Prostate gland (tissue), 2 donors: ENCODE data around the gene LYZL6.

Experiments used
- POLR2A ChIP-seq: fragments of 450-650 bp; IDR thresholded peaks from one replicate; pipeline ENCODE4 v1.6.1; 2016; ENCODE audit warnings: antibody characterized with exemption, mild to moderate bottlenecking
- POLR2AphosphoS5 ChIP-seq: sonication (generic); formaldehyde crosslinking; IDR thresholded peaks from one replicate; pipeline ENCODE4 v1.6.1; 2017; ENCODE audit warnings: antibody characterized with exemption
- TF ChIP-seq, protein P1 (sequence below), 4 experiments: fragments of 200-600 bp in 2 of 4; fragments of 450-650 bp in 2 of 4; sonication (generic) in 2 of 4; IDR thresholded peaks; 1 replicate in 3 of 4; 2 replicates in 1 of 4; pipeline ENCODE4 v1.5.1; 2016 to 2019; ENCODE audit warnings: antibody characterized with exemption in 4 of 4, mild to moderate bottlenecking in 2 of 4, moderate library complexity in 2 of 4

DNA sequence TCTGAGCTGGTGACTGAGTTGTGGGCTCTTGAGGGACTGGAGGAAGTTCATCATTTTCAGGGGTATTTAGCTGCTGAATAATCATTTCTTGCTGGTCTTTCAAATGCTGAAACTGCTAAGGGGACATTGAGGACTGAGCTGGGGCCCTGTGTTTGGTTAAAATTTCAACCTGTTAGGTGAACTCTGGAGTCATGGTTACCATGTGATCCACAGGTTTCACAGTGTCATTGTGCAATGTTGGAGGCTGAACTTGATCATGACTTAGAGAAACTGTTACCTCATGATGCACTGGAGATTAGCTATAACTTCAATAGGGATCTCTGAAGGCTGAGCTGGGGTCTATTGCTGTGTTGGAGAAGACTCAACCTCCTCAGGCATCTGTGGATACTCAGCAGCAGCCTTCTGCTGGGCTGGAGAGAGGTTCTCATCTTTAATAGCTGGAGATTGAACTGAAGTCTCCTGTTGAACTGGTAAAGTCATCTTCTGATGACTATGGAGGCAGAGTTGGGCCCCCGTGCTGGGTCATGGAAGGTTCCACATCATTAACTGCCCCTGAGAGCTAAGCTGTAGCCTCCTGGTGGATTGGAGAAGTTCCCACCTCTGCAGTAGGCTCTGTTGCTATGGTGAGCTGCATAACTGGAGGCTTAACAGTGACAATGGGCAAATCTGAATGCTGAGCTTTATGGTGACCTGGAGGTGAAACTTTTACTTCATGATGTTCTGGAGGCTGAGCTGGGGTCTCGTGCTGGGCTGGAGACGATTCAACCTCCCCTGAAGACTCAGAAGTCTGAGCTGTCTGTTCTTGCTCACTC lies 28.2 kb downstream of the LYZL6 start:
- TF ChIP-seq, protein P1, sequence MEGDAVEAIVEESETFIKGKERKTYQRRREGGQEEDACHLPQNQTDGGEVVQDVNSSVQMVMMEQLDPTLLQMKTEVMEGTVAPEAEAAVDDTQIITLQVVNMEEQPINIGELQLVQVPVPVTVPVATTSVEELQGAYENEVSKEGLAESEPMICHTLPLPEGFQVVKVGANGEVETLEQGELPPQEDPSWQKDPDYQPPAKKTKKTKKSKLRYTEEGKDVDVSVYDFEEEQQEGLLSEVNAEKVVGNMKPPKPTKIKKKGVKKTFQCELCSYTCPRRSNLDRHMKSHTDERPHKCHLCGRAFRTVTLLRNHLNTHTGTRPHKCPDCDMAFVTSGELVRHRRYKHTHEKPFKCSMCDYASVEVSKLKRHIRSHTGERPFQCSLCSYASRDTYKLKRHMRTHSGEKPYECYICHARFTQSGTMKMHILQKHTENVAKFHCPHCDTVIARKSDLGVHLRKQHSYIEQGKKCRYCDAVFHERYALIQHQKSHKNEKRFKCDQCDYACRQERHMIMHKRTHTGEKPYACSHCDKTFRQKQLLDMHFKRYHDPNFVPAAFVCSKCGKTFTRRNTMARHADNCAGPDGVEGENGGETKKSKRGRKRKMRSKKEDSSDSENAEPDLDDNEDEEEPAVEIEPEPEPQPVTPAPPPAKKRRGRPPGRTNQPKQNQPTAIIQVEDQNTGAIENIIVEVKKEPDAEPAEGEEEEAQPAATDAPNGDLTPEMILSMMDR (IDR thresholded peaks at IDR 0.05), result no peak
- no peak for TF ChIP-seq POLR2AphosphoS5
- no peak for TF ChIP-seq POLR2A
